GM19452 (cell line): ENCODE results near the gene CDH12.
"Not testable (repeated sequence)": the region's sequence is repeated elsewhere in the genome, so short reads cannot be mapped to it uniquely, and the experiment has no call there.

Source experiments
- ATAC-seq: cut with Tn5 transposase; IDR thresholded peaks from one replicate; pipeline ENCODE4 v1.9.1; 2021; ENCODE audit not compliant: unreplicated experiment

Gene CDH12

DNA sequence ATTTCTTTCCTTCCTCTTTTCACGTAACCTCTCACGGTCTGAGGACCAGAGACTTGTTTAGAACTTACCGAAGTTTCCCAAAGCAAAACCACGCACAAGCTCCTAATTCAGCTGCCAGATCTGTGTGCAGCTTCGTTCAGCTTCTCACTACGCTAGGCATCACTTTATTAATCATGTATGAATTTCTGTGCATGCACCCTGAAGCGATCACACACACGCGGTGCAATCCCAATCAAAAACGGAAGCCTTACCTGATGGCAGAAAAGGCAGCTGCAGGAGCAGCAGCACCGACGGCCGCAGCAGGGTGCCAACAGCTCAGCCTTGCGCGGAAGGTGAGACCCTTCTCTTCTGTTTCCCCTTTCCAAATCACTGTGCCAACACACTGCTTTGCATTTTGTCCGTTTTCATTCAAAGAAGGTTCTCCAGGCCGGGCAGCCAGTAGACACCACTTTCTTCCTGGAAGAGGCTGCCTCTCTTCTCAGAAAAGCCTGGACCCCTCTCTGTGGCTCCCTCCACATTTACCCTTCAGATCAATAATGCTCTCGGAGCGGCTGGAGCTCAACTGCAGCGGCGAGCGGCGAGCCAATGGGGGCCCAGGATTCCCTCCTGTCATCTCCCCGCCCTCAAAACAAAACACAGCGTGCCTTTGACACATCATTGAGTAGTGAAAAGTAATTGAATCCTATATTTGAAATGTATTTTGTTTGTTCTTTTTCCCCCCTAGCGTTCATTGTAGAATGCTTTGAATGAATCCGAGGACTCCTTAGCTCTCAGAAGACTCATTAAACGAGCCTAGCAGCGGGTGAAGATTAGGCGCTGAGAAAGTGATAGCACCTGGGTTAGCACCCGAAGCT, at the start of gene CDH12:
CDH12 (minus strand) TSS at position 538 of the 854 bp plus-strand sequence.
- ATAC-seq, result no peak

DNA sequence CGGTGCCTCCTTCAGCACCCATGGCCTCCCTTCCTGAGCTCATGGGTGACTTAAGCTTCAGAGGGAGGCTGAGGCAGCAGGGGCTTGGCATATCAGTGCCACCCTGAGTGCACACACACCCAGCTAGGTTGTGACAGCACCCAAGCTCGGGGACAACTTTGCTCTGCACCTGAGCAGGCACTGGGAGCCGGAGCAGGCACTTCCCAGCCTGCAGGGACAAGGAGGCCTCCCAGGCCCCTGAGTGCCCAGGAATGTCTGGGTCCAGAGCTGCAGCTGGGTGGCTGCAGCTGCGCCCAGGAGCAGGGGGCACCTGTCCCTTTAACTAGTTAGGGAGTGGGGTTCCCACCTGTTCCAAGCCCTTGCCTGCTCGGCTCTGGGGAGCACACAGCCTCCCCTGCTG, 48.7 kb upstream of the CDH12 start:
- no peak for ATAC-seq

DNA sequence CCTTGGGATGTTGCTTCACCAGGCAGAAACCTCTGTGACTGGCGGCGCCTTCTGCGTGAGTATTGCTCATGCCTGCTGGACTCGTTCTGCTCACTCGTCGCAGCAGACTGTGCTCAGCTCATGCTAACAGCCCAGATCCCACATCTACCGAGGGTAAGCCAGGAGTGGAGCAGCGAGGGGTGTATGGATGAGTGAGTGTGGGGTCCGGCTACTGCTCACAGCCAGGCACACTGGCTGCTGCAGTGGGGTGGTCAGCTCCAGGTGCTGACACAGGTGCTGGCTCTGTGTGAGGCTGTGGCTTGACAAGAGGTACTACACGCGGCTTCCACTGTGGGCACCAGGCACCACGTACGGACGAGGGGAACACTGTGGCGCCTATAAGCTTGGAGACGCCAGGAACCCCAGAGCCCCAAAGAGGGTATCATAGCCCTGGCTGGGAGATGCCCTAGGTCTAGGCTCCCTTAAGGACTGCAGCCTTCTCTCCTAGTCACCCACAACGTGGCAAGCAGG, 47.7 kb upstream of the CDH12 start:
- no peak for ATAC-seq

DNA sequence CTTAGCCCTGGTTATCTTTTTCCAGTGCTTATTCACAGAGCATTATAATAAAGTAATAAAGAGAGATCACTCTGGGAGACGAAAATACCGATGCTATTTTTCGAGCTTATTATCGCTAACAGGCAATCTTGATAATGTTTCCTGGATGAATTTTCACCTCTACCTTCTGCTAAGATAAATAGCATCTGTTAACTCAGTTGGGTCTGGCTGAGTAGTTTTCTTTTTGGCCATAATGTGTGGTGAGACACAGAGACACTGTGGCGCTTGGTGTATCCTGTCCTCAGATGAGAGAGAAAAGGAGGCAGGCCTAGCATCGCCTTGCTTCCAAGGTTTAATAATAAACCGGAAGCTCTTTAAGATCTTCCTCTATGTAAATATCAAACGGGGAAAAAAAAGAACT, 46.2 kb upstream of the CDH12 start:
- no peak for ATAC-seq

DNA sequence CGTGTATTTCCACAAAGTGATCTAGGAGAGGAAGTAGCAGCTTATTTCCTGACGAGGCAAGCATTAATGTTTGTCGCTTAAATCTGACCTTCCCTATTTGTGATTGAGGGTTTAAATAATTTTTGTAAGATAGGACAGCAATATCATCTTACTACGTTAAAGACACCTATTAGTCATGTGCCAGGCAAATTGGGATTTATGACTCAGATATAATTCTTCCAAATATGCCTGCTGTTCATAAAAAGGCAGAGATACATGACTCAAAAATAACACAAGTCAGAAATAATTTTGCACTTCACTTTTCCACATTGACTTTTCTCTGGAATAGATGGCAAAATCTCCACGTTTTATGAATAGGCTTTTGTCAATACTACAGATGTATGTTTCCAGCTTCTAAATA, 43.0 kb upstream of the CDH12 start:
- ATAC-seq, result no peak

DNA sequence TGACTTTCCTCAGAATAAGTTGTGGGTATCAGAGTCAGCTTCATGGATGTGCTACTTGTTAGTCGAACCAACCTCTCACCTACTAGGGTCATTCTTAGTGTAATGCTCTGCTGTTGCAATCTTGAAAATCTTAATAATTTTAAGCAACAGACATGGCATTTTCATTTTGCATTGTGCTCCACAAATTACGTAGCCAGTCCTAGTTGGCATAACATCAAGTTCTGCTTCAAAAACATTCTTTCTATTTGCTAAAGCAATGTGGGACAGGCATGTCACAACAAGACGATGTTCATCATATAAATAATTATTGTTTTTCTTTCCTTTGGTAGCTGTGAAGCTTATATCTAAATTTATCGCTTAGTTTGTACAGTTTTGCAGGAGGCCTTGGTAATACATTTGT, 39.3 kb upstream of the CDH12 start:
- no peak for ATAC-seq

DNA sequence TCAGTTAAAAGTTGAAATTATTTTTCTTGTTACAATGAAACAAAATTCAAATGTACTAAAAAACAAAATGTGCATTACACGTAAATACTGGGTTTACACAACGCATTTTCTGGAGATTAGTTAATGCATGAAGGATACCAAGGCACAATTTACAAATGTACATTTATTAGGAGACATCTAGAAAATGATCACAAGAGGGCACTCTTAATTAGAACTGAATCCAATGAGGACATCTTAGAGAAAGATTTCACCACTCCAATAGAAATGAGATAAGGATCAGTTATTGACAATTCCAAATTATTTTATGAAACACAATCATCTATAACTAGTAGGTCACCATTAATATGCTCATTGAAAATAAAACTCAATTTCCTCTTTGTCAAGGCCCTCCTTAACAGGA, 36.6 kb upstream of the CDH12 start:
- no peak for ATAC-seq

DNA sequence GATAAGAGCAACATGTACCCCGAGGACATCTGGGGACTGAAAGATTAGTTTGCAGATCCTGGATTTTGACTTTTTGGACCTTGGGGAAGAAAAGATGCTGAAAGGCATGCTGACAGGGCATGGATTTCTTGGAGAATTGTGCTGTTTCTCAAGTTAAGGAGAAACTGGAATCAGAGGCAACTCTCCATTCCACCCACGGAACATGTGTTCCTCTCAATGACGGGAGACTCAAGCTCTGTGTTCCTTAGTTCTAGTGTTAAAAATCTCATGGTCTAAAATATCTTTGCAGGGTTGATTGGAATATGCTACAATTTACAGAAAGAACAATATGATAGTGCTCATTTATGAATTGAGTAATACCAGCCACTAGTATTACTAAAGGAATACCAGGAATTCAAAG, 34.4 kb upstream of the CDH12 start:
- ATAC-seq, result no peak

DNA sequence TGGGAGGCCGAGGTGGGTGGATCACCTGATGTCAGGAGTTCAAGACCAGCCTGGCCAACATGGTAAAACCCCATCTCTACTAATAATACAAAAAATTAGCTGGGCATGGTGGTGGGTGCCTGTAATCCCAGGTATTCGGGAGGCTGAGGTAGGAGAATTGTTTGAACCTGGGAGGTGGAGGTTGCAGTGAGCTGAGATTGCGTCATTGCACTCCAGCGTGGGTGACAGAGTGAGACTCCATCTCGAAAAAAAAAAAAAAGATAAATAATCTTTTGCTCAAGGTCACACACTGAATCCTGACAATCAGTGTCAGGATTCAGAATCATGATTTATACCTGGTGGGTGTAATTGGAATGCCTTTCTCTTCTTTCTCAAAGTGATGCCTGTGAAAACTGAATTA, 5.8 kb upstream of the CDH12 start:
- ATAC-seq, result not testable (repeated sequence)

DNA sequence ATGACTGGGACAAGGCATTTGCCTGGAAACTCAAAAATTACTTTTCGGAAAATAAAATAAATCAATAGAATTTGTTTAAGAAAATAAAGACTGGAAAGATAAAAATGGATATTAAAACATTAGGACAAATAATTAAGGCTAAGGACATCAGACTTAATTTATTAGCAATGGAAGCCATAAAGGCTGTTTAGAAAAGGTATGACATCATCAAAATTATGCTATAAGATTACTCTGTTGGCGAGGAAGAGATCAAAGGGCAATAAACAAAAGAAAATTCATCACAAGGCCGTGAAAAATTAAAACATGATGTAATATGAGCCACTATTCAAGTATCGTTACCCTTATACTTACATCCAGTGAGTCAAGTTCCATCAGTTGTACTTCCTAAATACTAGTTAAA, 2.7 kb upstream of the CDH12 start:
- no peak for ATAC-seq

DNA sequence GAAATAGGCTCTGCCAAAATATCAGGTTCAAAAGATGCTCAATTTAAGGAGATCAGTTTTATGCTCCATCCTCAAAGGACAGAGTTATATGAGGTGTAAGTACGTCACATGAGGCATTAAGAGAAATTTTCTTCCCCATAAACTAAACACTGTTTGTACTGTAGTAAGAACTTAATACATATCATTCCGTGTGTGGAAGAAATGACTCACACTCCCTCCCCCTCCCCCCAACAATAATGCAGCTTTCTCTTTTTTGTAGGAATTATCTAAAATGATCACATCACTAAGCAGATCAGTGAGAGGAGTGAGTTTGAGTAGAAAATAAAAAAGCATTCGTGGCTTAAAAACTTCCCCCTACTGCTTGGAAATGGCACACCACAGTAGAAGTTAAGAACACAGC, 2.2 kb downstream of the CDH12 start:
- ATAC-seq, result no peak

DNA sequence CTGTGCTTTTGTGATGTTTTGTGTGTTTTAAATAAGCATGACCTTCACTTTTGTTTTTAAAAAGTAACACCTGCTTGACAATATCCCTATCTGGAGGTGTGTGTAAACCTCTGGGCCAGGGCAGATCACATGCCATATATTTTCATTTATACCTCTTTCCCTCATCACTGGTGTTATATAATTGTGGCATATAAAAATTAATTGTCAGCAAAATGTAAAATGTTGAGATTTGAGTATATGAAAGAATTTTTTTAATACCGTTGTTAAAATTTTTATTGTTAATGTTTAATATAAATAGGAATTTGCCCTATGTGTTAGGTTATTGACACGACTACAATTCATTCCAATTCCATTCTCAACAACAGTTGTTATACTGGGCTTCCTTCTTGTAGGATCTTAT, 6.5 kb downstream of the CDH12 start:
- ATAC-seq, result no peak

DNA sequence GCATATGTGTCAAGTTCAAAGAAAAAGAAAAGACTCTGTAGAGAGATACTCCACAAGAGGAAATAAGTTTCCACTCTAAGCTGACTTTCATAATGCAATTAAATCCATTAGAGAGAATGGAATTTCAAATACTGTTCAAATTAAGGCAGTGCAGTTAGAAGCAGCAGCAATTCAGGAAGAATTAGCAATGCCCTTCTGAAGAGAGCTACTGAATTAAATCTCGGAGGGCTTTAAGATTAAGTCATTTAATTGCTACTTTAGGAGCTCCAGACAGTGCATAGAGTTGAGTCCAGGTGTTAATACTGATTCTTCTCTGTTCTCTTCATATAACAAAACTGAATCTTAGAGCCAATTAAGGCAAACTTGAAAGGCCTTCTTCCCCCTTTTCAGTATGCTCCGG, 8.5 kb downstream of the CDH12 start:
- ATAC-seq, result no peak

DNA sequence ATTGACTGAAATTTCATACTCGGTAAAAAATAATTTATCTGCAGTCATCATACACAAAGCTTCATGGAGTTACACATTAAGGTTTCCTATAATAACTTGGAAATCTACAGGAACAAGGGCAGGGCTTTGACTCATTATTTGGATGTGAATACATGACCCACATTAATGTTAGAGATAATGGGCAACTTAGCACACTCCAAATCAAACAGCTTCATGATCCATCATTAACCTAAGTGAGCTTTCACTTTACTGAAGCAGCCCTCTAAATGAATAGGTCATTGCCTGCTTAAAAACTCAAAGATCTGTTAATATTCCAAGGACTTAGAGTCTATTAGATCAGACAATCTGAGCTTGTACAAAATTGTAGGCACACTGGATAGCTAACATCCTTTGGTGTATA, 9.0 kb downstream of the CDH12 start:
- no peak for ATAC-seq

DNA sequence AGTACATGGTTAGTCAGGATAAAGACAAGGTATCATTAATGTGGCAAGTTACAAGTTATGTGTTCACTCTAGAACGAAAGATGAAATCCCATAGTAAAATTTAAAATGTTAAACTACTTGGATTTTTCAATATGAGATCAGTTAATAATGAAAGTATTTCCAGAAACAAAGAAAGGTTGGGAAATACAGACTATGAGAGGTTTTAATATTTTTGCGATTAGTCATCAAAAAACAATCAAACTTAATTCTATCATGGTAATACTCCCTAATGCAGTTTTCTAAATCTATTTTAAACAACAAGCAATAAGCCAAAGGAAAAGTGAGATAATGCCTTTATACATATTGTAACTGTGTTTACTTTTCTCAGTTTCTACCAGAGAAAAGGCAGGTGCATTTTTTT, 10.6 kb downstream of the CDH12 start:
- no peak for ATAC-seq

DNA sequence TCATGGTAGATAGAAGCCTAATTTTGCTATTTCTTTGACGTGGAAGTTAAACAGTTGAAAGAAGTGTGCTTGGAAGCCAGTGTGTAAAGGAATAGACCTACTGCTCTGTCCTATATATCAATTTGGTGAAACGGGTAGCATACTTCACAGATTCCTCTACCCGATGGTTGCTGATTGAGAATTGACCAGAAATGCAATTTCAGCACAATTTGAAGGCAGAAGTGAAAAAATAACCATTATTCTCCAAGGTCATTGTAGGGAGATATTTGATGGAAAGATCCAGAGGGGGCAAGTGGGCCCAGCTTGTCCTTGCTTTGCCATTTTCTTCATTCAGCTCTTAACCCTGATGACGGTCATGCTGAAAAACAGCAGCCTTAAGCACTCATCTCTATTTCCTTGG, 15.3 kb downstream of the CDH12 start:
- ATAC-seq, result no peak

DNA sequence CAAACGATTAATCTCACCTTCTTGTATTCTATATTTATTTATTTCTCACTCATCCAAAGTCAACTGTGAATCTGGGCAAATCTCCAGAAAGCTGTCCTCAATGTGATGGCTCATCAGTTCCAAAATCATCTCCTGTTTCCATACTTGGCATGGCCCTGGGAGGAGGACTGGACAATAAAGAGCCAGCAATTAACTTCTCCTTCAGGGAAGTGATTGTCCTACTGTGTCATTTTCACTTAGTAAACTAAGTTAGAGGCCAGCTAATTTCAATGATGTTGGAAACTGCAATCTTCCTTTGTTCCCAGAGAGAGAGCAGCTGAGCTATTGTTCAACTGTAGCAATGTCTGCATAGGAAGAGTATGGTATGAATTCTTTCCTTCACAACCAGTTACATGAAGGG, 17.5 kb downstream of the CDH12 start:
- no peak for ATAC-seq

DNA sequence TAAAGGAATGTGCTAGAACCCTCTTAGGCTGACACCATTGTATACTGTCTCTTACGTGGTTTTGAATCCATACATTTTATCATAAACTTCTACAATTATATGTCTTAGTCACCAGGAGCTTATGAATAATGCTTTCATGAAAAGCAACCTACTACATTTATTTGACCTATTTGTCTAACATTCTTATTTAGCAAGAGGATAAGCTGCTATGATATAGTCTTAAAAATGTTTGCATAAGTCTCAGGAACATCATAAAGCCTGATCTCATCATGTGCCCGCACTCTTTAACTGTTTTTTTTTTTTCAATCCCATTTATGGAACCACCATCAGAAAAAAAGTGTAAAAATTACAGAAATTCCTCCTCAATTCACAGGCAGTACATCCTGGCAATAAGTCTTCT, 59.7 kb downstream of the CDH12 start:
- ATAC-seq, result no peak

DNA sequence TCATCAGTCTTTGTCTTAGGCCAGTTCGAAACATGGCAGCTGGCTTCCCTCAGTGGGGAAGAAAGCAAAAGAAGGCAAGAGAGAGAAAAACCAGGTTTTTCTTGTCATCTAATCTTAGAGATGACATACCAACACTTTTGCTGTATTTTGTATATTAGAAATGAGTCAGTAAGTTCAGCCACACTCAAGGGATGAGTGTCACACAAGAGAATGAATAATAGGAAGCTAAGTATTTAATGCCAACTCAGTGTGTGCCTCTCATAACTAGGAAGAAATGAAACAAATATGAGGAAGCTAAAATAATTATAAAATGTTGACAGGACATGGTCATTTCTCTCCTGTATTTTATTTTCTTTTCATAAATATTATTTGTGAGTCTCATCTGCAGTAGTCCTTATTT, 65.3 kb downstream of the CDH12 start:
- no peak for ATAC-seq

DNA sequence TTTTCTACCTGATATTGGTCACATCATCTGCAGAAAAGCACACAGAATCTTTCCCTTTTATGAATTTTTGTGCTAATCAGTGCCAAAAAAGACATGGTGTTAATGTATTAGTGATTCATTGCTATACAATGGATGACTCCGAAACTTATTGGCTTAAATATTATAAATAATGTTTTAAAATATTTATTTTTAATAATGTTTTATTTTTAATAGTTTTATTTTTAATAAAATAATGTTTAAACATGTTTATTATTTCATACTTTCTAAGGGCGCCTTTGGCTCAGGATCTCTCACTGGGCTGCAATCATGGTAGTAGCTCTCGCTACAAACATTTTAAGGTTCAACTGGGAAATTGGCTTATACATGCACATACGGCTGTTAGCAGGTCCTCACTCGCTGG, 65.7 kb downstream of the CDH12 start:
- no peak for ATAC-seq

DNA sequence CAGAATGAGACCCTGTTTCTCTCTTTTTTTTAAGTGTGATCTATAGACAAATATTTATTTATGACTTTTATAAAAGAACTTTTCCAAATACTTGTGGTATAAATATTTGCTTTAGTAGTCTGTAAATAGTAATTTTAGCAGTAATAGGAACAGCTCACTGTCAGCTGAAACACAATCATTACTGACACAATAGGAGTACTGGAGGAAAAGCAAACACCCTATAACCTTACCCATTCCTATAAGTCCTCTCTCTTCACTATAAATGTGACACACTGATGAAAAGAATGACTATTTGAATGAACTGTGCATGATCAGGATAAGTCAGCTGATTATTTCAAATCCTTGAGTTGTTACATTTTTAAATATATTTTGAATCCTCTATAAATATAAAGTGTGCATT, 72.4 kb downstream of the CDH12 start:
- no peak for ATAC-seq

DNA sequence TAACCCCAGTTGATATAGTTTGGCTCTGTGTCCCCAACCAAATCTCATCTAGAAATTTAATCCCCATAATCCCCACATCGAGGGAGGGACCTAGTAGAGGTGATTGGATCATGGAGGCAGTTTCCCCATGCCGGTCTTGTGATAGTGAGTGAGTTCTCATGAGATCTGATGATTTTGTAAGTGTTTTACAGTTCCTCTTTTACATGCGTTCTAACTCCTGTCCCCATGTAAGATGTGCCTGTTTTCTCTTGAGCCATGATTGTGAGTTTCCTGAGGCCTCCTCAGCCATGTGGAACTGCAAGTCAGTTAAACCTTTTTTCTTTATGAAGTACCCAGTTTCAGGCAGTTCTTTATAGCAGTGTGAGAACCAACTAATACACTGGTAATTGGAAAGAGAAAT, 73.6 kb downstream of the CDH12 start:
- no peak for ATAC-seq

DNA sequence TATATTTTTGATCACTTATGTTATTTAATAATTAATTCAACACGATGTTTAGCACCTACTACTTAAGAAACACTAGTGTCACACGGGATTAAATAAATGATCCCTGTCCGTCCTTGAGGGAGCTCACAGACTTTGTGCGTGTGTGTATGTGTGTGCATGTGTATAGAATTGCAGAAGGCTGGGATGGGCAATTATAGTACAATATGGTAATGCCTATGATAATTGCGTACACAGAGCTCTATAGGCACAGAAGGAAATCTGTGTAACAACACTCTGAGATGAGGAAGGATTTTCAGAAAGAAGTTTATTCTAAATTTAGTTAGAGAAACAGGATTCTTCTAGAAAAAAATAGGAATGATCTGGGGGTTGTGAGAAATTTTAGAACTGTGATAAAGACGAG, 76.9 kb downstream of the CDH12 start:
- no peak for ATAC-seq
